ENCODE data around the gene TTC39B. TPM values are rescaled to one million over a fixed set of nuclear protein-coding genes. Genes with fewer than 3 reads are reported as not detected.

Gene TTC39B
- total and polyA plus RNA-seq, 2 donors (not counting 3 experiments of a cell fraction or from before 2014, with no cell fraction given) = 1.0 to 5.4 TPM

GRCh38 chr9:15187589-15187988, 119.4 kb downstream of the TTC39B start:
- no peaks in the 10 kb centered on the region for H3K9me1 ChIP-seq (replicated peaks; ENCODE audit: control insufficient read depth, extremely low read depth, insufficient read depth, low read length)
- TF ChIP-seq MAX (IDR thresholded peaks at IDR 0.05; ENCODE audit: insufficient read depth, insufficient read length) (no peak), POLR2A (IDR thresholded peaks at IDR 0.05; ENCODE audit: low read depth, low read length) (no peak), FOS (IDR thresholded peaks at IDR 0.05; ENCODE audit: borderline replicate concordance, insufficient read depth, low read length) (no peak), MYC (IDR thresholded peaks at IDR 0.05; ENCODE audit: low read depth, low read length) (no peak), EZH2 (IDR thresholded peaks at IDR 0.05; ENCODE audit: borderline replicate concordance, low read depth, low read length, severe bottlenecking) (no peak), GATA2 (IDR thresholded peaks at IDR 0.05; ENCODE audit: insufficient read depth, insufficient read length, low read depth, low read length) (no peak), CTCF (IDR thresholded peaks at IDR 0.05; ENCODE audit: extremely low read depth in 1 of 2, insufficient read depth in 1 of 2, low read depth in 1 of 2, low read length in 2 of 2) (no peak), JUN (IDR thresholded peaks at IDR 0.05; ENCODE audit: borderline replicate concordance, insufficient read depth, insufficient read length, low read depth) (no peak), POLR2AphosphoS5 (IDR thresholded peaks at IDR 0.05; ENCODE audit: insufficient read depth, low read depth, low read length) (no peak)
- H3K4me2 ChIP-seq (ENCODE audit: insufficient read depth, low read length) = no peak overlapping the region
- no peak for DNase-seq (ENCODE audit: low read depth, low spot score)
- CTCF ChIA-PET = interaction anchor here (1.7 kb wide), 1 partner anchor 45 kb away, joined by 4 read pairs; no protein-coding TSS in a partner anchor
- no peaks in the 10 kb centered on the region for H3K36me3 ChIP-seq (ENCODE audit: control insufficient read depth in 2 of 2, extremely low read depth in 1 of 2, insufficient read depth in 2 of 2, low read length in 2 of 2)
- no peak overlapping the region for H3K27ac ChIP-seq (ENCODE audit: insufficient read depth, low read depth, low read length)
- H4K20me1 ChIP-seq (replicated peaks; ENCODE audit: control insufficient read depth, extremely low read depth, insufficient read depth, low read length) = no peaks in the 10 kb centered on the region
- dilution Hi-C loops (cut with MboI; ENCODE audit: extremely low pct_ligation_motif_present, low sequenced_read_pairs) = no loop called here
- no peaks in the 10 kb centered on the region for H3K9me3 ChIP-seq (replicated peaks; ENCODE audit: control insufficient read depth, insufficient read depth, low read length)
- H3K79me2 ChIP-seq (ENCODE audit: control insufficient read depth, insufficient read depth, low read length) = no peaks in the 10 kb centered on the region
- no peak overlapping the region for H2AFZ ChIP-seq (ENCODE audit: low read depth, low read length)
- intact Hi-C loops (cut with micrococcal nuclease) = no loop called here
- H3K9ac ChIP-seq (replicated peaks; ENCODE audit: extremely low read depth, insufficient read depth, low read length) = no peak overlapping the region
- no peaks in the 10 kb centered on the region for H3K27me3 ChIP-seq (ENCODE audit: control insufficient read depth in 2 of 2, insufficient read depth in 2 of 2, low read length in 2 of 2)
- no peak overlapping the region for H3K4me3 ChIP-seq (replicated peaks in 1 of 3; ENCODE audit: insufficient read depth in 1 of 3, low read depth in 1 of 3, low read length in 3 of 3)
- no peaks in the 10 kb centered on the region for H3K4me1 ChIP-seq (ENCODE audit: control insufficient read depth, extremely low read depth, insufficient read depth, low read length)
- BruUV-seq (replicated peaks) = no TSS peak
- no peak for FAIRE-seq
- POLR2A ChIA-PET = no interaction called here

Measured in endothelial cell of umbilical vein (primary cell).